GM19238 (cell line): ENCODE data around the gene LRP8.

Source experiments
- DNase-seq: peaks from one replicate; pipeline ENCODE4 v3.0.0; 2011; ENCODE audit warnings: low spot score; ENCODE audit not compliant: insufficient read length

The LRP8 gene

DNA sequence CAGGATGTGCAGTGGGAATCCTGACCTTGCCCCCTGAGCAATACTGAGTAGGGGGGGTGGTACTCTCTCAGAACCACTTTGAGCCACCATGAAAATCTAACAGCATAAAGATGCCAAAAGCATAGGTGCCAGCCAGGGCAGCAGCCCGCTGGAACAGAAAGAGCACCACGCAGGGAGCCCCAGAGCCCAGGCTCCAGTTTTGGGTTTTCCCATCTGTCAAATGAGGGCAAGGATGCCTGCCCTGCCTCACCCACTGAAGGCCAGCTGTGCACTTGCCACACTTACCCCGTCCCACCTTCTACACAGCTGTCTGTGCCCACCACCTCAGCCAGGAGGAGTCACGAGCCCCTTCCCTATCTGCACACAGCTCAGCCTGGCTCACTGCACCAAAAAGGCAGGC, 20.8 kb downstream of the LRP8 start:
- DNase-seq = no peak

DNA sequence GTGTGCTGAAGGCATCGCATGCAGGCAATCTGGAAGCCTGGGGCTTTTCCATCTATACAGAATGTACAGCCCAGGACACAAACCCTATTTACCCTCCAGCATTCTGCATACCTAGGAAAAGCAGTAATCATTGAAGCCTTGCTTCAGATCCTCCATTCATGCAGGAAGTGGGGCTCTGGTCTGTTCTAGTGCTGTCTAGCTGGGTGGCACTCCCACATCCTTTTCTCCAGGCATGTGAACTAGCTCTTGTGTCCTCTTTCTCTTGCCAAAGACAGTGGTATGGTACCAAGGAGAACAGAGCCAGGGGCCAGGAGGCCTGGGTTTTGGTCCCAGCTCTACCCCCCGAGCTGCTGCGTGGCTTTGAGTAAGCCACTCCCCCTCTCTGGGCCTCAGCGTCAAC, 21.7 kb downstream of the LRP8 start:
- DNase-seq = no peak

DNA sequence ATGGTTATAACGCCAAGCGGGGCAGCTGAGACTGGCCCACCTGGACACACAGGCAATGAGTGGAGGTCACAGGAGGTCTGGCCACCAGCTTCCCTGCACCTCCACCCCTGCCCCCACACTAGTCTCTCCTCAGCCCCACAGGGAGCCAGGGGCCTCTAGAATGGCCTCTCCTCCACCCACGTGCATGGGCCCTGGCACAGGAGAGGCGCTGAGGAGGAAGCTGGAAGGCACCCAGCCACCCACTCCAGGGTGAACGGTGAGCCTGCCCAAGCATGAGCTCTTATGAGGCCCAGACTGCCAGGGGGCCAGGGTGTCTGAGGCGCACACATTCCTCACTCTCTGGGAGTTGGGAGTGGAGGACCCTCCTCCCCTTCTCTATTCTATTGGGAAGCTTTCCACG, 22.2 kb downstream of the LRP8 start:
- no peak for DNase-seq

- no peak for DNase-seq
Observed at GRCh38 chr1:53304527-53304926, 23.3 kb downstream of the LRP8 start.

- no peak for DNase-seq
Observed at GRCh38 chr1:53303726-53304515, 23.9 kb downstream of the LRP8 start.

DNA sequence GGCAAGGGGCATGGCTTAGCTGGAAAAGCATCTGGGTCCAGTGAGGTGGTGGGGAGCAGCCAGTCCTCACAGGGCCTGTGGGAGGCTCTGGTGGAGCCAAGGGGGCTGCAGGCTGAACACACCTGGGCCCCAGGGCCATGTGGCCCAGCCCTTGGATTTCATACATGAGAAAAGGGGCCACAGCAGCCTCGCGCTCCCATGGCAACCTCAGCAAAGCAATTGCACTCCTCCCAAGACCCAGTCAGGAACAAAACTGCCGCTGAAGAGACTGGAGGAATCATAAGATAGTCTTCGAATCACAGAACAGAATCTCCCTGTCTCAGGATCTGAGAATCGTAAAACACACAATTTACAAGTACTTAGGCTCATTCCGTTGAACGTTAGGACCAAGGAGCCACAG, 24.6 kb downstream of the LRP8 start:
- DNase-seq = no peak

- DNase-seq = no peak
Observed at GRCh38 chr1:53299233-53299632, 28.6 kb downstream of the LRP8 start.

GRCh38 chr1:53298045-53298637, 29.7 kb downstream of the LRP8 start:
- no peak for DNase-seq

DNA sequence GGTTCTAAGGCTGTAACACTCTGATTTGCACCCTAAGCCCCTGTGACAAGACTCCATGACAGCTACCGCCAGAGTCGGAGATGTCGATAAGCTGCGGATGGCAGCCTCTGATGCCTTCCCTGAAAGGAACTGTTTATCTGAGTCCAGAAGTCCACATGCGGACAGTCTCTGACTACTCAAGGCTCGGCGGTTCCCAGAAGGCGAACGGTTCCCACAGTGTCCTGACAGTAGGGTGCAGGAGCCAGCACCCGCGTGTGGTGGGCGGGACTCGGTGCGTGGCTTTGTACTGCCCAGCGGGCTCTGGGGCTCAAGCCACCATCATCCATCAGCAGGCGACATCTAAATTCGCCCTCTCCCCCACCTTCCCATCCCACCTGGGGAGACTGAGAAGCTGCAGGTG, 30.7 kb downstream of the LRP8 start:
- no peak for DNase-seq

GRCh38 chr1:53296117-53296749, 31.6 kb downstream of the LRP8 start:
- no peak for DNase-seq

DNA sequence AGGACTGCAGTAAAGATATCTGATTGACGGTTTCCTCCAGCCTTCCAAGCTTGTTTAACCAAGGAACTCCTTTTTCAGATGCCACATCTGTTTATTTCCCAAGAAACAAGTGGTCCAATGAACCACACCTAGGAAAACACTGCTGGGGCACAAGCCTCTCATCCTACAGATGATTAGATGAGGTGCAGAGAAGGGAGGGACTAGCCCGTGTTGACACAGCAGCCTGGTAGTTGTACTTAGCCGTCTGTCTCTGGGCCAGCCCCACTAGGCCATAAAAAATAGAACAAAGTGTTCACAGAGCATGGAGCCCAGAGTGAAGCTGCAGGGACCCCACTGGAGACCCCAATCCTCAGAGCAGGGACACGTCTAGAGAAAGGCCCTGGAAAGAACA, 32.1 kb downstream of the LRP8 start:
- DNase-seq = no peak

- no peak for DNase-seq
Observed at GRCh38 chr1:53295295-53295694, 32.6 kb downstream of the LRP8 start.

DNA sequence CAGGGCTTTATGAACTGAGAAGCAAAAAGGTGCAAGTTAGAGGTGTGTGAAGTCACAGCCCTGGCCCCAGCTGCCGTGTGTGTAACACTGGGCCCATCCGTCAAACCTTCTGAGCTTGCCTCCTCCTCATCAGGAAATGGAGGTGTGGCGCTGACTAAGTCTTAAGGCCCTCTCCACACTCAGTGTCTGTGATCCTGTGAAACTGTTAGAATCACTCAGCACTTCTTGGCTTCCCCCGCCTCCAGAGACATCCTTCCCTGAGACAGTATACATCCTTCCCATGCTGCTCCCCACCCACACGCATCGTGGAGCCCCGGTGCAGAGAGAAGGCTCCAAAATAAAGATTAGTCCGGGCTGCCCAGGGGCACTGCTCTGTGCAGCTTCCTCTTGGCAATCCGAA, 33.3 kb downstream of the LRP8 start:
- DNase-seq = no peak

- no peak for DNase-seq
Observed at GRCh38 chr1:53294061-53294460, 33.8 kb downstream of the LRP8 start.

DNA sequence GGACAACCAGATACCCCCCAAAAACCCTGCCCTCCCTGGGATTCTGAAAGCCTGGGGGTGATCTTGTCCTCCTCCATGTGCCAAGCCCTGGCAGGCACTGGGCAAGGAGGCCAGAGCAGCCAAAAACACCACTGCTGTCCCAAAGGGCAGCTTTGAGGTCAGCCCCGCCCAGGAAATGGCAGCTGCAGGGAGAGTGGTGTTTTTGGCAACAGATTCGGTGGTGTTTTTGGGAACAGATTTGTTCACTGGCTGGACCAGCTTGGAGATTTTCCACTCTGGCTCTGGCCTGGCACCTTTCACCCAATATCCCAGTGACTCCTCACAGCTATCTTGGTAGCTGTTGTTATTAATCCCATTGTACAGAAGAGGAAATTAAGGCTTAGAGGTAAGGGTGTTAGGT, 34.7 kb downstream of the LRP8 start:
- no peak for DNase-seq

DNA sequence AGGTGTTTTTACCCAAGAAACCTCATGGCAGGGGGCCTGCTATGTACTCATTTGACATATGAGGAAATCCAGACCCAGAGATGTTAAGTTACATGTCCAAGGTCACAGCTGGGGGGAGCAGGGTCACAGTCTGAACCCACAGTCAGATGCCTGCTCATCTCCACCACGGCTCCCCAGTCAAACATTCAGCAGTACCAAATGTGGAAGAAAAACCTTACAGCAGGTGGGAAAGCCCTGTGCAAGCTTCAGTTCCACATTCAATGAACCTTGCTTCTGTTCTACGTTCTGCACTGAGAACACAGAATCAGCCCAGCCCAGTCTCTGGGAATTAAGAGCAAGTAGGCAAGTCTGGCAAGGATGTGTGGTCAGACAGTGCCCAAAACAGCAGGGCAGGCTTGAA, 35.2 kb downstream of the LRP8 start:
- DNase-seq = peak; percentile 47

- DNase-seq = no peak
Observed at GRCh38 chr1:53291574-53291973, 36.3 kb downstream of the LRP8 start.

GRCh38 chr1:53288790-53289429, 39.0 kb downstream of the LRP8 start:
- DNase-seq = no peak

GRCh38 chr1:53288002-53288789, 39.7 kb downstream of the LRP8 start:
- no peak for DNase-seq

- DNase-seq = no peak
Observed at GRCh38 chr1:53286955-53287354, 40.9 kb downstream of the LRP8 start.

DNA sequence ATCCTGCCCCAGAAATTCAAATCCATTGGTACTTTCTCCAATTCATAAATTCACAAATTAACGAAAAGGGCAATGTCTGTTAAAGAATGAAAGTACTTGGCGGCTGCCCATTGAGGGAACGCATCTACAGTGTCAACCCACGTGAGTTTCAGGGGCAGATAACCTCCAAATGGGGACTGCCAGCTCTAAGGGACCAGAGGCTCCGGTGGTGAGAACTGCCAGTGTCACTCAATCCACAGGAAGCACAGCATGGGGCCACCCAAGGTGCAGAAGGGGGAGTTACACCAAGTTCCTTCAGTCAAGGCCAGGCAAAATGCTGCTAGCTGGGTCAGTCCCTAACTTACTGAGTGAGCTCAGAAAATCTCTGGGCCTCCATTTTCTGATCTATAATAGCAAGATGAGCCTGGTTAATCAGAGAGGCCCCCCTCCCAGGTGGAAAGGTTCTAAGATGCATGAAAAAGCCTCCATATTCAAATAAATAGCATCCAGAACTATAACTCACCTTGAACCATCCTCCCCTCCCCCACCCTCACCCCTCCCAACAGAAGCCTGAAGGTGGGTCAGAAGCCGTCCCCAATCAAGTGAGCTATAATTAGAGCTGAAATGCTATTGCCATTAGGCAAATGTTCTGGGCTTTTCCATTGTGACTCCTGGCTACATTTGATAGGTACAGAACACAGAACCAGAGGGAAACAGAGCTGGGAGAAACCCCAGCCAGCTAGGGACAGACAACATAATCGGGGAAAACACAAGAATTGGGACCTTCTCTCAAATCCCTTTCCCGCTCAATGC, 41.7 kb downstream of the LRP8 start:
- no peak for DNase-seq
